ENCODE results near the gene SLC9A3.

Gene SLC9A3

GRCh38 chr5:527646-528628, 3.7 kb upstream of the SLC9A3 start:
- Histone ChIP-seq H3K4me1 (ENCODE audit: control insufficient read depth, low read length) (peaks cover 45% of the 10 kb centered on the region), H3K4me3 (ENCODE audit: low read length) (no peak overlapping the region), H4K20me1 (ENCODE audit: control insufficient read depth, insufficient read depth, low read depth, low read length) (no peaks in the 10 kb centered on the region), H3K36me3 (ENCODE audit: control insufficient read depth, low read length) (no peaks in the 10 kb centered on the region), H3F3A (ENCODE audit: control insufficient read depth, insufficient read depth) (peaks cover 16% of the 10 kb centered on the region), H3K79me2 (ENCODE audit: control insufficient read depth, low read length) (no peaks in the 10 kb centered on the region), H3K9me3 (ENCODE audit: control insufficient read depth, insufficient read depth, low read length) (no peaks in the 10 kb centered on the region), H3K27ac (ENCODE audit: low read depth, low read length) (no peak overlapping the region), H3K9me2 (replicated peaks; ENCODE audit: control insufficient read depth, low read length) (no peaks in the 10 kb centered on the region), H3K27me3 (ENCODE audit: control insufficient read depth, low read length) (peaks cover 47% of the 10 kb centered on the region), H3K4me2 (ENCODE audit: low read length) (no peak overlapping the region)
- TF ChIP-seq EZH2phosphoT487 (IDR thresholded peaks at IDR 0.05; ENCODE audit: borderline replicate concordance, low read length) (no peak), CTCF (IDR thresholded peaks at IDR 0.05; ENCODE audit: low read depth, low read length, poor library complexity, severe bottlenecking) (no peak)

DNA sequence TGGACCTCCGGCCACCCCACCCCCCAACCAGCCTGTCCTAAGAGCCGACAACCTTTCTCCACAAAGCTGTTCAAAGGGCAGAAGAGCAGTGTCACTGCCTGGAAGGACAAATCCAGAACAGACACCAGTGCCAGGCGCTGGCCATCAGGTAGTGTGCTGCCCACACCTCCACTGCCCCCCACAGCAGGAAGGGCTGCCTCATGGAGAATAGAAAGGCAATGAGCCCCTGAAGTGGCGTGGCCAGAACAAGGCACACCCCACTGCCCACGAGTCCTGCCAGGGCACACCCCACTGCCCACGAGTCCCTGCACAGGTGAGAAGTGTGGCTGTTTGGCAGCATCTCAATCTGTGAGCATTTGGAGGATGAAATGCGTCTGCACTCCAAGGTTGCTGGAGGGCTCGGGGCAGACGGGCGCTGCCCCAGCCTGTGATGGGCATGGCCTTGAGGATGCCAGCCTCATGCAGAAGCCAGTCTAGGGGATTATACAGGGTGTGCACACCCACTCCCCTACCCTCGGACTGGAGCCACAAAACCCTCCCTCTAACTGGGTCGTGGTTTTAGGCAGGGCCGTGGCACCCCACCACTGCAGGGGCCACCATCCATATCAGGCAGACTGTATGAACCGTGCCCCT, 2.3 kb upstream of the SLC9A3 start:
- H3K36me3 ChIP-seq (ENCODE audit: control insufficient read depth, low read length), result no peaks in the 10 kb centered on the region
- no peak overlapping the region for H3K27ac ChIP-seq (ENCODE audit: low read depth, low read length)
- no peaks in the 10 kb centered on the region for H3K79me2 ChIP-seq (ENCODE audit: control insufficient read depth, low read length)
- H3K9me2 ChIP-seq (replicated peaks; ENCODE audit: control insufficient read depth, low read length), result no peaks in the 10 kb centered on the region
- H3K4me3 ChIP-seq (ENCODE audit: low read length), result no peak overlapping the region
- H3F3A ChIP-seq (ENCODE audit: control insufficient read depth, insufficient read depth), result peaks cover 16% of the 10 kb centered on the region
- H3K4me2 ChIP-seq (ENCODE audit: low read length), result 0 out of 2 replicates have a peak overlapping the region, but pooled peaks have one; percentile 3
- H3K9me3 ChIP-seq (ENCODE audit: control insufficient read depth, insufficient read depth, low read length), result no peaks in the 10 kb centered on the region
- TF ChIP-seq CTCF (IDR thresholded peaks at IDR 0.05; ENCODE audit: low read depth, low read length, poor library complexity, severe bottlenecking) (no peak), EZH2phosphoT487 (IDR thresholded peaks at IDR 0.05; ENCODE audit: borderline replicate concordance, low read length) (no peak)
- peaks cover 40% of the 10 kb centered on the region for H3K4me1 ChIP-seq (ENCODE audit: control insufficient read depth, low read length)
- no peaks in the 10 kb centered on the region for H4K20me1 ChIP-seq (ENCODE audit: control insufficient read depth, insufficient read depth, low read depth, low read length)
- H3K27me3 ChIP-seq (ENCODE audit: control insufficient read depth, low read length), result peaks cover 44% of the 10 kb centered on the region

DNA sequence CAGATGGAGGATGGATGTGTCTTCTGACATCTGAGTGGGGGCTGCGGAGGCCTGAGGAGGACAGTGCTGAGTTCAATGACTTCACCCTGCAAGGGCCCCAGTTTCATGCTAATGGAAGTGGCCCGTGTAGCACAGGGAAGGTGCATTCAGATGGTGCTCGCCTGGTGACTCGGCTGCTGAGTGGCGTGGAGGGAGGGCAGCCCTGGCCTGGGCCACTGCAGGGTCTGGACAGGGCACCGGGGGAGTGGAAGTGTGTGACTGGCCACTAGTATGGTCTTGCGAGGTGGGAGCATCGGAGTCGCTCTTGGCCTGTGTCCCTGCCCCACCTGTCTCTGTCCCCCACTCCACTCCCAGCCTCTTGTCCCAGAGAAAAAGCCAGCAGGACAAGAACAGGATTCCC, 1.7 kb upstream of the SLC9A3 start:
- TF ChIP-seq EZH2phosphoT487 (IDR thresholded peaks at IDR 0.05; ENCODE audit: borderline replicate concordance, low read length) (no peak), CTCF (IDR thresholded peaks at IDR 0.05; ENCODE audit: low read depth, low read length, poor library complexity, severe bottlenecking) (no peak)
- Histone ChIP-seq H3K9me3 (ENCODE audit: control insufficient read depth, insufficient read depth, low read length) (no peaks in the 10 kb centered on the region), H3K9me2 (replicated peaks; ENCODE audit: control insufficient read depth, low read length) (no peaks in the 10 kb centered on the region), H3K79me2 (ENCODE audit: control insufficient read depth, low read length) (no peaks in the 10 kb centered on the region), H3F3A (ENCODE audit: control insufficient read depth, insufficient read depth) (peaks cover 16% of the 10 kb centered on the region), H3K4me1 (ENCODE audit: control insufficient read depth, low read length) (peaks cover 33% of the 10 kb centered on the region), H3K36me3 (ENCODE audit: control insufficient read depth, low read length) (no peaks in the 10 kb centered on the region), H4K20me1 (ENCODE audit: control insufficient read depth, insufficient read depth, low read depth, low read length) (no peaks in the 10 kb centered on the region), H3K27me3 (ENCODE audit: control insufficient read depth, low read length) (peaks cover 37% of the 10 kb centered on the region), H3K27ac (ENCODE audit: low read depth, low read length) (no peak overlapping the region), H3K4me2 (ENCODE audit: low read length) (no peak overlapping the region), H3K4me3 (ENCODE audit: low read length) (no peak overlapping the region)
